H1 (cell line): ENCODE results near the gene APH1B. TPM values are rescaled to one million over a fixed set of nuclear protein-coding genes. Genes with fewer than 3 reads are reported as not detected.

Source experiments
- polyA plus RNA-seq, 7 experiments: library from polyadenylated mRNA; depleted of rRNA in 3 of 7; stranded (reverse) in 5 of 7; unstranded in 2 of 7; fragments of >200 nt in 5 of 7; fragments of 200-250 nt in 2 of 7; gene quantifications; 1 replicate in 5 of 7; 2 replicates in 1 of 7; 4 replicates in 1 of 7; pipeline versions ENCODE4 v1.2.1 to v1.2.3, GENCODE V29; 2011 to 2013; ENCODE audit warnings: missing spikeins in 2 of 7, mixed read lengths in 2 of 7
- total RNA-seq: library from RNA; stranded (reverse); fragmentation: NEBNext Ultra II Directional; extraction: Animal tissue kit (Norgen Biotek cat#: 25700); gene quantifications from 2 replicates; pipeline ENCODE4 v1.2.1, GENCODE V29; 2021

Gene APH1B
- total and polyA plus RNA-seq, 2 of the 8 experiments (the other 6 are each of a cell fraction or from before 2014, with no cell fraction given) = 11.5 to 22.9 TPM

Other genes starting within 250 kb of the APH1B start
- gene TPM1, start 234.9 kb upstream of the APH1B start, total RNA-seq = 571 and 579 TPM in 2 replicates
- 246 and 258 TPM in 2 replicates for gene TPM1, start 234.9 kb upstream of the APH1B start, polyA plus RNA-seq (2011; rRNA removed)
- gene LACTB, start 155.7 kb upstream of the APH1B start, total RNA-seq = 14.9 and 15.6 TPM in 2 replicates
- 3.6 and 5.8 TPM in 2 replicates for gene LACTB, start 155.7 kb upstream of the APH1B start, polyA plus RNA-seq (2011; rRNA removed)
- gene RPS27L, start 120.1 kb upstream of the APH1B start, total RNA-seq = 143 and 160 TPM in 2 replicates
- gene RPS27L, start 120.1 kb upstream of the APH1B start, polyA plus RNA-seq (2011; rRNA removed) = 64.2 and 115 TPM in 2 replicates
- 47.0 and 47.8 TPM in 2 replicates for gene RAB8B, start 88.0 kb upstream of the APH1B start, total RNA-seq
- gene RAB8B, start 88.0 kb upstream of the APH1B start, polyA plus RNA-seq (2011; rRNA removed) = 6.1 and 9.5 TPM in 2 replicates
- 4.9 and 5.8 TPM in 2 replicates for gene CA12, start 104.2 kb downstream of the APH1B start, total RNA-seq
- gene CA12, start 104.2 kb downstream of the APH1B start, polyA plus RNA-seq (2011; rRNA removed) = 4.7 and 4.9 TPM in 2 replicates
- gene USP3, start 227.0 kb downstream of the APH1B start, total RNA-seq = 10.8 and 15.5 TPM in 2 replicates
- 10.0 and 16.2 TPM in 2 replicates for gene USP3, start 227.0 kb downstream of the APH1B start, polyA plus RNA-seq (2011; rRNA removed)